H9 (cell line): Measurements from ENCODE around the gene TMEM163. TPM values are rescaled to one million over a fixed set of nuclear protein-coding genes. Genes with fewer than 3 reads are reported as not detected.

Source experiments
- DNase-seq: peaks from one replicate; pipeline ENCODE4 v3.0.0-alpha.2; 2017
- H2AFZ ChIP-seq: one replicate; pipeline ENCODE4 v1.6.1; 2013; ENCODE audit warnings: mild to moderate bottlenecking, low read length, control low read depth, moderate library complexity
- H2AK5ac ChIP-seq: 2 replicates; pipeline ENCODE4 v1.6.1; 2013; ENCODE audit warnings: low read length, control low read depth, mixed read lengths; ENCODE audit not compliant: insufficient read length
- H2BK120ac ChIP-seq: one replicate; pipeline ENCODE4 v1.6.1; 2013; ENCODE audit warnings: low read depth, mild to moderate bottlenecking, low read length, control low read depth, inconsistent platforms; ENCODE audit not compliant: poor library complexity, severe bottlenecking
- H2BK12ac ChIP-seq: 2 replicates; pipeline ENCODE4 v1.6.1; 2013; ENCODE audit warnings: low read length, control low read depth, mixed read lengths, low read depth; ENCODE audit not compliant: insufficient read length
- H2BK15ac ChIP-seq: 2 replicates; pipeline ENCODE4 v1.6.1; 2013; ENCODE audit warnings: low read depth, low read length, control low read depth
- H2BK20ac ChIP-seq: one replicate; pipeline ENCODE4 v1.6.1; 2013; ENCODE audit warnings: low read depth, mild to moderate bottlenecking, low read length, control low read depth, inconsistent platforms; ENCODE audit not compliant: poor library complexity, severe bottlenecking
- H2BK5ac ChIP-seq: 2 replicates; pipeline ENCODE4 v1.6.1; 2013; ENCODE audit warnings: low read length, control low read depth, mixed read lengths; ENCODE audit not compliant: insufficient read length
- H3K14ac ChIP-seq: 2 replicates; pipeline ENCODE4 v1.6.1; 2013; ENCODE audit warnings: low read length, control low read depth; ENCODE audit not compliant: insufficient read depth
- H3K18ac ChIP-seq: 2 replicates; pipeline ENCODE4 v1.6.1; 2013; ENCODE audit warnings: low read depth, mild to moderate bottlenecking, mixed read lengths, low read length, control low read depth; ENCODE audit not compliant: insufficient read length
- H3K23ac ChIP-seq: 2 replicates; pipeline ENCODE4 v1.6.1; 2013; ENCODE audit warnings: low read length, control low read depth, mixed read lengths, low read depth; ENCODE audit not compliant: insufficient read length
- H3K23me2 ChIP-seq: 2 replicates; pipeline ENCODE4 v1.6.1; 2013; ENCODE audit warnings: low read depth, mild to moderate bottlenecking, mixed read lengths, low read length, control low read depth; ENCODE audit not compliant: insufficient read length, poor library complexity, severe bottlenecking
- H3K27ac ChIP-seq: 2 replicates; pipeline ENCODE4 v1.5.1; 2013; ENCODE audit warnings: low read length, control low read depth, mixed read lengths, low read depth; ENCODE audit not compliant: insufficient read length
- H3K27me3 ChIP-seq: 2 replicates; pipeline ENCODE4 v1.6.1; 2013; ENCODE audit warnings: low read length, control low read depth, inconsistent platforms; ENCODE audit not compliant: insufficient read depth
- H3K4ac ChIP-seq: 2 replicates; pipeline ENCODE4 v1.6.1; 2013; ENCODE audit warnings: low read depth, mild to moderate bottlenecking, control low read depth, inconsistent platforms, low read length, moderate library complexity
- H3K4me1 ChIP-seq: 2 replicates; pipeline ENCODE4 v1.6.1; 2013; ENCODE audit warnings: low read length, control low read depth, inconsistent platforms; ENCODE audit not compliant: insufficient read depth
- H3K4me2 ChIP-seq: 2 replicates; pipeline ENCODE4 v1.6.1; 2013; ENCODE audit warnings: low read length, control low read depth, mixed read lengths; ENCODE audit not compliant: insufficient read length, insufficient read depth
- H3K56ac ChIP-seq: 2 replicates; pipeline ENCODE4 v1.6.1; 2013; ENCODE audit warnings: low read depth, mild to moderate bottlenecking, mixed read lengths, low read length, control low read depth; ENCODE audit not compliant: insufficient read length
- H3K79me1 ChIP-seq: 2 replicates; pipeline ENCODE4 v1.6.1; 2013; ENCODE audit warnings: low read depth, mild to moderate bottlenecking, moderate library complexity, low read length, control low read depth, inconsistent platforms; ENCODE audit not compliant: insufficient read depth, poor library complexity, severe bottlenecking
- H3K79me2 ChIP-seq: 2 replicates; pipeline ENCODE4 v1.6.1; 2013; ENCODE audit warnings: low read length, control low read depth, inconsistent platforms; ENCODE audit not compliant: insufficient read depth
- H3K9ac ChIP-seq: 2 replicates; pipeline ENCODE4 v1.6.1; 2013; ENCODE audit warnings: low read length, control low read depth, mixed read lengths; ENCODE audit not compliant: insufficient read length; ENCODE audit errors: extremely low read depth
- H3K9me3 ChIP-seq: one replicate; pipeline ENCODE4 v1.6.1; 2013; ENCODE audit warnings: low read depth, low read length, inconsistent platforms; ENCODE audit not compliant: control insufficient read depth
- H3T11ph ChIP-seq: one replicate; pipeline ENCODE4 v1.6.1; 2013; ENCODE audit warnings: mild to moderate bottlenecking, low read length, control low read depth, inconsistent platforms
- H4K20me1 ChIP-seq: one replicate; pipeline ENCODE4 v1.6.1; 2013; ENCODE audit not compliant: control insufficient read depth, insufficient read length, insufficient read depth
- H4K5ac ChIP-seq: 2 replicates; pipeline ENCODE4 v1.6.1; 2013; ENCODE audit warnings: low read depth, mild to moderate bottlenecking, mixed read lengths, low read length, control low read depth; ENCODE audit not compliant: insufficient read length
- H4K8ac ChIP-seq: replicated peaks from 2 replicates; pipeline ENCODE4 v1.6.1; 2013; ENCODE audit warnings: low read length, control low read depth, mixed read lengths, low read depth; ENCODE audit not compliant: insufficient read length
- H4K91ac ChIP-seq: 2 replicates; pipeline ENCODE4 v1.6.1; 2013; ENCODE audit warnings: low read depth, mild to moderate bottlenecking, moderate library complexity, mixed read lengths, low read length, control low read depth; ENCODE audit not compliant: insufficient read length
- H3K27ac Mint-ChIP-seq, 3 experiments: 2 replicates in 2 of 3; 3 replicates in 1 of 3; pipeline ENCODE4 v1.8.0; 2020 to 2021; ENCODE audit warnings: mixed read lengths in 3 of 3, mild to moderate bottlenecking in 1 of 3, moderate library complexity in 1 of 3
- H3K27me3 Mint-ChIP-seq: 2 replicates; pipeline ENCODE4 v1.8.0; 2021; ENCODE audit warnings: low read depth, mild to moderate bottlenecking, moderate library complexity, mixed read lengths
- H3K36me3 Mint-ChIP-seq, 3 experiments: 2 replicates in 2 of 3; 3 replicates in 1 of 3; pipeline ENCODE4 v1.8.0; 2020 to 2021; ENCODE audit warnings: low read depth in 3 of 3, mixed read lengths in 3 of 3; ENCODE audit not compliant: insufficient read depth in 1 of 3
- H3K4me1 Mint-ChIP-seq, 2 experiments: 2 replicates each; pipeline ENCODE4 v1.8.0; 2020; ENCODE audit warnings: mixed read lengths in 2 of 2
- H3K4me3 Mint-ChIP-seq, 2 experiments: 2 replicates in 1 of 2; 3 replicates in 1 of 2; pipeline ENCODE4 v1.8.0; 2020 to 2021; ENCODE audit warnings: mild to moderate bottlenecking in 2 of 2, mixed read lengths in 2 of 2, moderate library complexity in 1 of 2
- H3K9me3 Mint-ChIP-seq, 2 experiments: 2 replicates in 1 of 2; 3 replicates in 1 of 2; pipeline ENCODE4 v1.8.0; 2020; ENCODE audit warnings: mild to moderate bottlenecking in 2 of 2, mixed read lengths in 2 of 2, moderate library complexity in 1 of 2
- CTCF ChIP-seq: fragments of 200-600 bp; sonication (generic); conservative IDR thresholded peaks from 3 replicates; pipeline ENCODE4 v1.8.0; 2021; ENCODE audit warnings: antibody characterized with exemption, mild to moderate bottlenecking
- WGBS: extraction: QIAGEN DNeasy Blood & Tissue Kit; methylation state at CpG from one replicate; pipeline ENCODE4 v1.1.7; 2013; ENCODE audit warnings: missing lambda C conversion rate, low lambda C conversion rate, mixed read lengths; ENCODE audit not compliant: insufficient read length; ENCODE audit errors: extremely low coverage; 5-methylcytosine and 5-hydroxymethylcytosine counted together
- total RNA-seq: library from RNA; stranded (reverse); gene quantifications from 2 replicates; pipeline ENCODE4 v1.2.1, GENCODE V29; 2021

Gene TMEM163
- total RNA-seq, 1 experiment from 2014 or later: 0.39 TPM

- H4K8ac ChIP-seq: no peak overlapping the region
- no peak overlapping the region for H3K9ac ChIP-seq
- no peaks in the 10 kb centered on the region for H3K9me3 Mint-ChIP-seq
- no peaks in the 10 kb centered on the region for H4K20me1 ChIP-seq
- no peak overlapping the region for H3K4me2 ChIP-seq
- H3K4me3 Mint-ChIP-seq: no peak overlapping the region
- H3K79me2 ChIP-seq: no peaks in the 10 kb centered on the region
- H2BK5ac ChIP-seq: no peak overlapping the region
- no peak overlapping the region for H3K27ac ChIP-seq
- H4K91ac ChIP-seq: no peak overlapping the region
- no peak overlapping the region for H2BK15ac ChIP-seq
- H3T11ph ChIP-seq: no peak overlapping the region
- DNase-seq: no peak
- H3K27me3 Mint-ChIP-seq: no peaks in the 10 kb centered on the region; the same call in none of the 2 replicates
- no peaks in the 10 kb centered on the region for H3K4me1 ChIP-seq
- H3K4ac ChIP-seq: no peak overlapping the region
- no peaks in the 10 kb centered on the region for H3K27me3 ChIP-seq
- H3K27ac Mint-ChIP-seq: no peak overlapping the region
- H3K23ac ChIP-seq: no peak overlapping the region
- WGBS: no CpG with 5 or more reads among the region's 4 CpGs
- no peak overlapping the region for H4K5ac ChIP-seq
- H2AK5ac ChIP-seq: no peak overlapping the region
- peaks cover 7 to 13% of the 10 kb centered on the region in 2 experiments for H3K4me1 Mint-ChIP-seq
- H2BK20ac ChIP-seq: no peak overlapping the region
- no peaks in the 10 kb centered on the region for H3K23me2 ChIP-seq
- no peak overlapping the region for H3K14ac ChIP-seq
- H2BK120ac ChIP-seq: no peak overlapping the region
- H3K36me3 Mint-ChIP-seq: no peaks in the 10 kb centered on the region
- no peaks in the 10 kb centered on the region for H3K79me1 ChIP-seq
- H3K18ac ChIP-seq: no peak overlapping the region
- H2BK12ac ChIP-seq: no peak overlapping the region
- H2AFZ ChIP-seq: no peak overlapping the region
- no peak for TF ChIP-seq CTCF
- H3K9me3 ChIP-seq: no peaks in the 10 kb centered on the region
- H3K56ac ChIP-seq: no peak overlapping the region
These were observed 39.5 kb downstream of the TMEM163 start for GRCh38 chr2:134679294-134679693.
